ENCODE measurements around the gene TIGD2. TPM values are rescaled to one million over a fixed set of nuclear protein-coding genes. Genes with fewer than 3 reads are reported as not detected.

Gene TIGD2
- total and polyA plus RNA-seq, 9 of the 15 experiments (the other 6 are each of a cell fraction or from before 2014, with no cell fraction given): 3.6 to 15.0 (median 9.8) TPM

GRCh38 chr4:89105726-89106125 is 5.6 kb upstream of the TIGD2 start:
- DNase-seq (ENCODE audit: extremely low read depth in 1 of 4, low spot score in 3 of 4): no peak
- Histone ChIP-seq H3K79me2 (ENCODE audit: control insufficient read depth, insufficient read depth, low read length) (no peaks in the 10 kb centered on the region), H4K20me1 (replicated peaks; ENCODE audit: control insufficient read depth, insufficient read depth, low read length) (no peaks in the 10 kb centered on the region), H3K9ac (ENCODE audit: insufficient read depth in 1 of 2, low read depth in 2 of 2, low read length in 2 of 2) (no peak overlapping the region), H3K36me3 (ENCODE audit: control insufficient read depth, insufficient read depth, low read length) (no peaks in the 10 kb centered on the region), H2AFZ (ENCODE audit: low read depth, low read length) (no peak overlapping the region), H3K4me2 (ENCODE audit: insufficient read depth, low read length) (no peak overlapping the region), H3K27ac (ENCODE audit: extremely low read depth, low read depth, low read length) (no peak overlapping the region), H3K4me3 (no peak overlapping the region), H3K9me3 (replicated peaks; ENCODE audit: control insufficient read depth, insufficient read depth, low read depth, low read length) (no peaks in the 10 kb centered on the region), H3K4me1 (replicated peaks in 1 of 2; ENCODE audit: control insufficient read depth in 2 of 2, insufficient read depth in 2 of 2, low read length in 2 of 2) (peaks cover 3% of the 10 kb centered on the region in 2 experiments; a peak in 3 of 5 replicates), H3K9me1 (ENCODE audit: control insufficient read depth, insufficient read depth, low read length) (no peaks in the 10 kb centered on the region), H3K27me3 (ENCODE audit: control insufficient read depth in 2 of 2, insufficient read depth in 2 of 2, low read length in 2 of 2) (peaks cover 6 to 33% of the 10 kb centered on the region in 2 experiments; a peak in 4 of 5 replicates)
- intact Hi-C loops (cut with micrococcal nuclease) (no loop called here), in situ Hi-C loops (cut with MboI) (no loop called here)
- ATAC-seq: no peak
- no TSS peak for BruUV-seq (replicated peaks)
- no peak for FAIRE-seq
- CTCF ChIA-PET (ENCODE audit: low intra/inter-chr PET ratio): no interaction called here
- POLR2A ChIA-PET: no interaction called here
- TF ChIP-seq HNRNPLL (IDR thresholded peaks at IDR 0.05; ENCODE audit: low read depth, low read length, poor library complexity, severe bottlenecking): no peak
- no peak for TF ChIP-seq PML (IDR thresholded peaks at IDR 0.05; ENCODE audit: low read length)
- TF ChIP-seq CBX5 (IDR thresholded peaks at IDR 0.05; ENCODE audit: borderline replicate concordance, low read depth): no peak
- TF ChIP-seq FOXA3 (CRISPR knock-in tag; conservative IDR thresholded peaks at IDR 0.05 in 1 of 2, IDR thresholded peaks at IDR 0.05 in 1 of 2): no peak
- TF ChIP-seq RBM22 (IDR thresholded peaks at IDR 0.05; ENCODE audit: low read depth, low read length, poor library complexity, severe bottlenecking): no peak
- TF ChIP-seq, protein P1, sequence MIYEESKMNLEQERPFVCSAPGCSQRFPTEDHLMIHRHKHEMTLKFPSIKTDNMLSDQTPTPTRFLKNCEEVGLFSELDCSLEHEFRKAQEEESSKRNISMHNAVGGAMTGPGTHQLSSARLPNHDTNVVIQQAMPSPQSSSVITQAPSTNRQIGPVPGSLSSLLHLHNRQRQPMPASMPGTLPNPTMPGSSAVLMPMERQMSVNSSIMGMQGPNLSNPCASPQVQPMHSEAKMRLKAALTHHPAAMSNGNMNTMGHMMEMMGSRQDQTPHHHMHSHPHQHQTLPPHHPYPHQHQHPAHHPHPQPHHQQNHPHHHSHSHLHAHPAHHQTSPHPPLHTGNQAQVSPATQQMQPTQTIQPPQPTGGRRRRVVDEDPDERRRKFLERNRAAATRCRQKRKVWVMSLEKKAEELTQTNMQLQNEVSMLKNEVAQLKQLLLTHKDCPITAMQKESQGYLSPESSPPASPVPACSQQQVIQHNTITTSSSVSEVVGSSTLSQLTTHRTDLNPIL (CRISPR knock-in tag; IDR thresholded peaks at IDR 0.05): no peak
- no peak for TF ChIP-seq MXI1 (IDR thresholded peaks at IDR 0.05; ENCODE audit: low read depth, low read length)
- TF ChIP-seq GATAD2B (IDR thresholded peaks at IDR 0.05; ENCODE audit: borderline replicate concordance): no peak
- no peak for TF ChIP-seq RBM17 (IDR thresholded peaks at IDR 0.05; ENCODE audit: borderline replicate concordance, low read depth, low read length)
- no peak for TF ChIP-seq LCOR (CRISPR knock-in tag; IDR thresholded peaks at IDR 0.05)
- TF ChIP-seq GTF2B (IDR thresholded peaks at IDR 0.05; ENCODE audit: extremely low read depth, insufficient read length): no peak
- 2% methylated on average over 6 of the region's 6 CpGs for WGBS (ENCODE audit: insufficient coverage, low coverage, missing lambda C conversion rate)
